Measurements from ENCODE around the gene MYPN.
A peak's percentile ranks its signal among the peaks of the same experiment; 100 is the strongest.
"Not testable (repeated sequence)": the region's sequence is repeated elsewhere in the genome, so short reads cannot be mapped to it uniquely, and the experiment has no call there.

The MYPN gene

DNA sequence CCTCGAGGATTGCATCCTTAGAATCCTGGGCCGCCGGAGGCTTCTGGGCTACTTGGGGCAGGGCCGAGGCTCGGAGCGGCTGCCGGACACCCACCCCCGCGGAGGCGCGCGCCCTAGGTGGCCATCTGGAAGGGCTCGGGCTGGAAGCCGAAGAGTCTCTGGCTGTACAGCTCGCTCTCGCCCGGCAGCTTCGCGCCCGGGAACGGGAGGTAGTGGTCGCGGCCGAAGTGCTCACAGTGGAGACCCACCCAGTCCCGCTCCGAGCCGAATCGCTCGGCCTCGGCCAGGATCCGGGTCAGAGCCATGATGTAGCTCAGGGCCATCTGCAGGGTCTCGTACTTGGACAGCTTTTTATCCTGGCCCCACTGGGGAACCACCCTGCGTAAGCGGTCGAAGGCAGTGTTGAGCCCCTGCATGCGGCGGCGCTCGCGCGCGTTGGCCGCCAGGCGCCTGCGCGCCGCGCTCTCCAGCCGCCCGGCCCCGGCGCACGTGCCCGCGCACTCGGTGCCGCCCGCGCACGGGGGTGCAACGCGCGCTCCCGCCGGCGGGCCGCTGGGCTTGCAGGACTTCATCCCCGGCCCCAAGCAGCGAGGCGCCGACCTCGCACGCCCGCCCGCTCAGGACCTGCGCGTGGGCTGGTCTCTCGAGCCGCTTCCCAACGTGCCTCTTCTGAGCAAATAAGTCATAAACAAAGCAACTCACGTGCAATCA lies 122.0 kb downstream of the MYPN start:
- peak; percentile 90 for DNase-seq (ENCODE audit: low spot score)

DNA sequence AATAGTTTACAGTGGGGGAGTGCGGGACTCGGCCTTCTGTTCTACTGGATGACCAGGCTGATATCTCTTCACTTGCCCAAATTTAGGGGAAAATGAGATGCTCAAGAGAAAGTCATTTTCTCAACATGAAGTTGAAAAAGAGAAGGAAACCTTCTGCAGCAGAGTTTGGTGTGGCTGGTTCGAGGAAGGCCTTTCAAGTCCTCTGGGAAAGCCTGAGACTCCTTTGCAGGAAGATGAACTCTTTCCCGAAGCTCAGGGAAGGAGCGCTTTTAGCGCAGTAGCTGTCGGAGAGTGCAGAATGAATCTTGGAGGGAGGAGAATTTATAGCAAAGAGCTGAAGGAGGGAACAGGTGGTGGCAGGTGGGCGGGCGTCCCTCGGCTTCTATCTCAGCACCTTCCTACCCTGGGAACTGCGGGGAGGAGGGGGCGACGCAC lies 122.5 kb downstream of the MYPN start, which contains the start of gene ATOH7:
Gene ATOH7 (minus strand): TSS at position 297 of the 435 bp plus-strand sequence. CDS start 436 bp downstream, outside the sequence.
- no peak for DNase-seq (ENCODE audit: low spot score)

DNA sequence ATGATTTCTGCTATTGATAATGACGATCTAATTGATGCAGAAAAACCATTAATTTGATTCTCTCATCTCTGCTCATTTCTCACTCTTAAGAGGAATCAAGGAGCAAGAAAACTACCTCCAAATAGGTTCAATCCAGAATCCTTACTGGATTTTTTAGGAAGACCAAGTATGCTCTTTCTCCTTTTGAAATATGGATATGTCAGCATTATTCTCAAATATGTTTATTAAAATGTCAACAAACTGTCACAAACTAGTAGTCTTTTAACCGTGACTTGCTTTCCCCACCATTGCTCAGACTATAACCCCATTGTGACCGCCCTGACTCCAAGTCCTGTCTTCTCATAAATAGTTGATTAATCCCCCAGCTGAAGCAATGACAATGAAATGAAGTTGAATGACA lies 123.8 kb downstream of the MYPN start:
- no peak for DNase-seq (ENCODE audit: low spot score)

DNA sequence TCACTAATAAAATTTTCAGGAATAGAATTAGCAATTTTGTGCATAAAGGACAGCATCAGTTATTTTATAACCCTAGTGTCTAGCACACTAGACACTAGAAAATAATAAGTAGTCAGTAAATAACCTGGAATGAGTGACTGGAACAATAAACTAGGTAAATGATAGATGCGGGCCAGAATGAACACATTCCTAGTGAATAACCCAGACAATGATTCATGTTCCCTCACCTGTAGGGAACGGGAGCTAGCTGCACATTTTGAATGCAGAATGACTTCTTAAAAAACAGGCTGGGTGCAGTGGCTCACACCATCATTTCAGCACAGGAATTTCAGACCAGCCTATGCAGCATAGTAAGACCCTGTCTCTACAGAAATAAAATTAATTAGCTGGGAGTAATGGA lies 125.8 kb downstream of the MYPN start:
- no peak for DNase-seq (ENCODE audit: low spot score)

DNA sequence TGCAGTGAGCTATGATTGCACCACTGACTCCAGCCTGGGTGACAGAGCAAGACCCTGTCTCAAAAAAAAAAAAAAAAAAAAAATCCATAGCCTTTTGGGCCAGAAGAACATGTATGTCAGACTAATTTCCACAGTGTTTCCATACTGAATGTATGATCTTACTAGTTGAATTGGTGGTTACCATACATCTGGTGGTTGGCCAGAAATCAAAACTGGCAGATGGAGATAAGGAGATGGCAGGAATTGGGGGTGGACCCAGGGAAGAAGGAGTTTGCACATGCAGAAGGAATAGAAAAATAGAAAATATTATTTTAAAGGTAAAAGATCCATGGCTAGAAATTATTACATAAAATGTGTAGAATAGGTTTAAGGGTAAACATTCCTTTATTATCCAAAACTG lies 126.3 kb downstream of the MYPN start:
- no peak for DNase-seq (ENCODE audit: low spot score)

DNA sequence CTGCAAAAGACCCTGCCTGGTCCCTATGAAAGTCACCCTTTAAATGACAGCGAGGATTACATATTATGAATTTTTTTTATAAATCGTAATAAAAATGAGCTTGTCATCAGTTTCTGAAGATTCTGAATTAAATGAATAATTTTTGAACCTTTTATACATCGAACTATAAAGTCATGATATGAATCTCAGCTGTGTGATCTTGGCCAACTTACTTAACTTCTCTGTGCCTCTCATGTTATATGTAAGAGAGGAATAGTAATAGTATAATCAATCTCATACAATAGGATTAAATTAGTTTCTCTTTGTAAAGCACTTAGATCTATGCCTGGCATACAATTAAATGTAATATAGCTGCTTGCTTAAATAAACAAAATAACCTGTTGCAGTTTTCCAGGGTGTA lies 127.9 kb downstream of the MYPN start:
- no peak for DNase-seq (ENCODE audit: low spot score)

DNA sequence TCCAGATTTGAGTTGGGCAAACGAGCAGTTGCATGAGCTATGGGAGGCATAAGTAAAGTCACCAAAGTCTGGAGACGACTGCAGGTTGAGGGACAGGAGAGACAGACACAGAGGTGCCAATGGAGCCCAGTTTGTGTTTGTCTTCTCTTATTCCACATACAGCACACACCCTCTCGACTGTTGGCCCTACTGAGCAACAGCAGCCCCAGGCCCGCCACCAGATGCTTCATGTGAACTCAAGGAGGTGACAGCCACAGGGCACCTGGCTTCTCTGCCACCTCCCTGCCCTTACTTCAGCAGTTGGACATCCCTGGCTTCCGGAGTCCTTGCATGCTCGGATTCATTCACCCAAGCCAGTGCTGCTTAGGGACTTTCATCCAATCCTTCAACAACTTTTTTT lies 129.1 kb downstream of the MYPN start:
- DNase-seq (ENCODE audit: low spot score): no peak

DNA sequence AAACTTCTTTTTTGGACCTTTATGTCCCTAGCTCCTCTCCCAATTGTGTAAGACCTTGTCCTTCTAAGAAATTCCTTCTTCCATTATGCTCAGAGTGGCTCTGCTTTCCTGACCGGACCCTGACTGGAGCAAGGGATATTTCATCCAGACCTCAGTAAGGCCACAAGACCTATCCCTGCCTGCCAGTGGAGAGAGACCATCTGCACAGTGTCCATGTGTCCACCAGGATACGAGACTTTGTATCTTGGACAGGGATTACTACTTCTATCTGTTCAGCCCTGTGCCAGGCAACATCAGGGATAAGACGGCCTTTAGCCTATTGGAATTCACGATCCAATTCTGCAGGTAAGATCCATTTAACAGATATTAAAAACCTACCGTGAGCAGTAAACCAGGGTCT lies 129.8 kb downstream of the MYPN start:
- DNase-seq (ENCODE audit: low spot score): no peak

DNA sequence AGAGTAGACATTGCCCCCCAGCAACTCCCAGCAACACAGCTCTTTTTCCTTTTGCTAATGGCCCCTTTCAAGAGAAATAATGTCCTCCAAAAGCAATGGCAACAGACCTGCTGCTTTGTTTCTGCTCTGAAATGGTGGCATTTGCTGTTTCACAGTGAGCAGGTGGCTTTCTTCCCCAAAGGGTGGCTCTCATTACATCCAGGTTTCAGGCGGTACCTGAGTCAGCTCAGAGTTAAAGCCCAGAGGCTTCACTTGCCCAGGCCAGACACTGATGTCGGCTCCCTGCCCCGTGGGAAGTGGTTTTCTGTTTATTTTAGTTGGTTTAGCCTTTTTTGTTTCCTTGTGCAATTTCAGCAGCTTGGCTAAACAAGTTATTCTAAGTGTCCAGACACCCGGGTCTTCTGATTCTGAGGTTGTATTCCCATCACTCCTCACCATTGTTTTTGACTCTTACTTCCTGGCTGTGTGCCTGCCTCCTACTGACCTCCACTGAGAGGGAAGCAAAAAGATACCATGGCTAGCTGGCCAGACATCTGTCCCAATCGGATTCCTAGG lies 130.4 kb downstream of the MYPN start:
- no peak for DNase-seq (ENCODE audit: low spot score)

DNA sequence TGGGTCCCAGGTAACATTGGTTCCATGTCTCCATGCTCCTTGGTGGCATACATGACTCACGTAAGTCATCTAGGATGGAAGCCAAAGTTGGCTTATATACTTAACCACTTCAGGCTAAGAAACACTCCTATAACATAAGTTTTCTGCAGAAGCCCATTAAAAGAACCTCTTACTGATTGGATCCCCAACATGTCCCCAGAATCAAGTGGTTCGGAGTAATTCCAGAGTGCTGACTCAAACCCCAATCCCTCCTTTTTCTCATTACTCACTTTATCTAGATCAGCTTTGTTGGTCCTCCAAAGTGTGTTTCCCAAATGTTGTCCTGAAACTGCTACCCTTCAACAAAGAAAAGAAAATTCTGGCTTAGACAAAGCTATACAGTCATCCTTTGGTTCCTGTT lies 132.8 kb downstream of the MYPN start:
- DNase-seq (ENCODE audit: low spot score): no peak

DNA sequence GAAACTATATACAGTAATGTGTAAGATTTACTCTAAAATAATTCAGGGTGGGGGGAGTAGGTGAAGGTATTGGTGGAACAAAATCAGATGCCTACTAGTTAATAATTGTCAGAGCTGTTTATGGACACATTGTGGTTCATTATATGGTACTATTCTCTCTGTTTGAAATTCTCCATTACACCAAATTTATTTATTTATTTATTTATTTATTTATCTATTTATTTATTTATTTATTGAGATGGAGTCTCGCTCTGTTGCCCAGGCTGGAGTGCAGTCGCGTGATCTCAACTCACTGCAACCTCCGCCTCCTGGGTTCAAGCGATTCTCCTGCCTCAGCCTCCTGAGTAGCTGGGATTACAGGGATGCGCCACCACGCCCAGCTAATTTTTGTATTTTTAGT lies 137.1 kb downstream of the MYPN start:
- not testable (repeated sequence) for DNase-seq (ENCODE audit: low spot score)

DNA sequence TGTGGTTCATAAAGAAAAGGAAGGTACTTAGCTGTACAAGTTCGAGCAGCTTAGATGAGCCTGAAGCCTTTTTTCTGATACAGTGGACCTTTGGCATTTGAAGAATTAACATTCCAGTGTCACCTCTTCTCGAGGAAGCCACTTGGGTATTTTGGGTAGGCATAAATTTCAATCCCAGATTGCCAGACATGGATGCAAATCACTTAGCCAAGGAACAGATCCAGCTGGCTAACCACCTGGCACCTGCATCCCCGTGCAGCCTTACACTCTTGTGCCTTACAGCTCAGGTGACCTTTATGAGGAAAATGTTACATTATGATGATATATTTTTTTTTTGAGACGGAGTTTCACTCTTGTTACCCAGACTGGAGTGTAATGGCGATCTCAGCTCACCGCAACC lies 138.6 kb downstream of the MYPN start:
- DNase-seq (ENCODE audit: low spot score): no peak

DNA sequence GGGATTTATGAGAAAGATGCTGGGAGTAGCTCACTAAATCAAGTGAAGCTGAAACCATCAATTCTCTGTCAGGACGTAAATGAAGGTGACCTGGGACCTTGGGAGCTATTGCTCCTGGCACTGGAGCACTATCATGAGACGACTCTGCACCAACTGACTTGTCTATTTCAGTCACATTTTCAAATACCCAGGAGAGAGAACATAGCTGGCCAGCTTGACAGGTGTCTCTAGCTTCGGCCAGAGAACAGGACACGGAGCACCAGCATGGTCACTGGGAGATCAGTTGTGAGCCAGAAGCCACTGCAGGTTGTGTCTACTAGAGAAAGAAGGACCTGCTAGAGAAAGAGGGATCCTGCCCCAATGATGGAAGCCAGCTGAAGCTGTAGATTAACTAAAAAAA lies 140.0 kb downstream of the MYPN start:
- no peak for DNase-seq (ENCODE audit: low spot score)

DNA sequence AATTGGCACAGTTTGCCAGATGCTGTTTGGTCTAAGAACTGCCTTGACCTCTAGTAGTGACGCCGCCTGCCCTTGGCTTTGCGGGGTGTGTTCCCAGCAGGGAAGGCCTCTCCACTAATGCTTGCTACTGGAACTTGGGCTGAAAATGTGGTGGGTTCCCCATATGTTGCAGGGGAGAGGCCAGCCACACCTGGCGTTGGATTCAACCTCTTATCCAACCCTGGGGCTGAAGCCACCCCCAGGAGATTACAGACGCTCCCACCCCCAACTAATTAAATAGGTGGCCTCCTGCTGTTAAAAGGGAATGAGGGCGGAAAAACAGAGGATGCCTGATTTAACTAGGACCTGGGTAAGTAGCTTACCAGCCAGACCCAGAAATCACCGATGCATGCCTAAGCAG lies 141.9 kb downstream of the MYPN start:
- DNase-seq (ENCODE audit: low spot score): no peak

DNA sequence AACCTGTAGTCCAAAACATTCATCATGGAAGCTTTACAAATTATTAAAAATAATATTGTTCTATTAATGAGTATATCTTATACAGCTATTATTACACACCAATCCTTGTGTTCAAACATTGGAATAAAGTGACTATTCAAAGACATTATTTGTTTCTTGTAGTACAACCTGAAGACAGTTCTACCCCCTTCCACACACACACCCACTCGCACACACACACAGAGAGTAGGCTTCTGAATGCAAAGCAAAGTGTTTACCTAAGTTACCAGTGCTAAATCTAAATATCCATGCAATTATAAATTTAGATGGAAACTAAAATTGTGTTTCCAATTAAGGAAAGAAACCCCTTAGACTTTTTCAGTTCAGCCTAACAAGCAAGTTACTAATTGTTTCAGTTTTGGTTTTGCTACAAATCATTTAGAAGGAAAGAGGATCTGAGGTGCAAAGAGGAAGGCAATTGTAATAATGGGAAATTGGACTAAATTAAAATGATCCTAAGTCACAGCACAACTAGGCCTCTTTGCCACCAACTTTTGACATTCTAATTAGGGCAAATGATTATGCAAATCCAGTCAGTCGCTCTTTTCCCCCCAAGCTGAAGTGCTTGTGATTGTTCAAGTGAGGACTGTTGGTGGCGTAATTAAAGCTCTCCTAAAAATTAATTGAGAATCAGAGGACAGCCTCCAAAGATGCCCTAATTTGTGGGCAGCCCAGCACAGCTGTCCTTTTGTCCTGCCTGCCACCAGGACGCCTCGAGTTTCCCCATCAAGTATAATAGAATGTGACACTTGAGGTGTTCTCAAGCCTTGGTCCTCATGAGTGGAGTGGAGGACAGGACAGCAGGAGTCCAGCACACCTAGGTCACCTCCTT lies 142.6 kb downstream of the MYPN start:
- DNase-seq (ENCODE audit: low spot score): no peak

DNA sequence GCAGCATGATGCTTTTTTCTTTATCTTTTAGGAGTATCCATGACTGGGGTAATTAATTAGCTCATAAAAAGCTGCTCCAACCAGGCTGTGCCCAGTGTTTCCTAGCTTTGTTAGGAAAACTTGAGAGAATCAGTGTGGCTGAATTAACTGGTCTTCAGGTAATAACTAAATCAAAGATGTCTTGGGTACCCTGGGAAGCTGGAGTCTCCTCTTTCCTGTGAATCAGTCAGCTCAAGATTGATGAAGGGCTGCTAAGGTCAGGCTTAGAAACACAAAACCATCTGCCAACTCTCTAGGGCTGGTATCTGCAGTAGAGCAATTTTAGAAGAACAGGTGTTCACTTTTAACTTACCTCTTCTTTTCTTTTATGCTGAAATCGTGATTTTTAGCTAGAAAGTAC lies 144.1 kb downstream of the MYPN start:
- DNase-seq (ENCODE audit: low spot score): no peak

DNA sequence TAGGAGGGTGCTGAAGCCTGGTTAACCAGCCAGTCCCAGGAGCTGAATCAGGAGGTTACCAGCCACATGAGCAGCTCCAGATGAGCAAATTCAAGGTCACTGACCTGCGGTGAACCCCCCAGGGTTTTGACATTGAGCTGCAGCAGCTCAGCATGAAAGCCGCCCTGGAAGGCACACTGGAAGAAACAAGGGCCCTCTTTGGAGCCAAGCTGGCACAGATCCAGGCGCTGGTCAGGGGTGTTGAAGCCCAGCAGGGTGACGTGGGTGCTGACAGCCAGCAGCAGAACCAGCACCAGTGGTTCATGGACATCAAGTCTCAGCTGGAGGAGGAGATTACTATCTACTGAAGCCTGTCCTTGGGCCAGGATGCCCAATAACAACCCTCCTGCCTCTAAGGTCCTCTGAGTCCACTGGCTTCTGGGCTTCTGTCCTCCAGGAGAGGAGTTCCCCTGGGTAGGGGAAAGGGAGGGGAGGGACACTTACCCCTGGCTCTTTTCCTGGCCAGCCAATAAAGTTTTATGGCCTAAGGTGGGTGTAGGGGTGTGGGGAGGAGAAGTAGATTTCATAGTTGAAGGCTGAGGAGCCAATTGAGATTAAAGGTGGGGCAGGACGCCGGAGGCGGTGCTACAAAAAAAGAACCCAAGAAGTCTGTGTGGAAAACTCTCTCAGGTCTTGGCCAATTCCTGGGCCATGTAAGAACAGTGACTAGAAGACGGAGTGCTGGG lies 152.0 kb downstream of the MYPN start:
- DNase-seq (ENCODE audit: low spot score): no peak
